Kidney glomerular epithelial cell (primary cell): ENCODE results near the gene GLCE.
"Not testable (repeated sequence)": the region's sequence is repeated elsewhere in the genome, so short reads cannot be mapped to it uniquely, and the experiment has no call there.

Experiments used
- DNase-seq: peaks from one replicate; lab custom pipeline; 2025; lab: John Stamatoyannopoulos, UW

Gene GLCE

GRCh38 chr15:69299451-69299886 lies 139.0 kb downstream of the GLCE start:
- DNase-seq: no peak

- DNase-seq: no peak
Measured at GRCh38 chr15:69299943-69300588, 139.6 kb downstream of the GLCE start.

GRCh38 chr15:69301101-69301500 lies 140.7 kb downstream of the GLCE start:
- DNase-seq: not testable (repeated sequence)

DNA sequence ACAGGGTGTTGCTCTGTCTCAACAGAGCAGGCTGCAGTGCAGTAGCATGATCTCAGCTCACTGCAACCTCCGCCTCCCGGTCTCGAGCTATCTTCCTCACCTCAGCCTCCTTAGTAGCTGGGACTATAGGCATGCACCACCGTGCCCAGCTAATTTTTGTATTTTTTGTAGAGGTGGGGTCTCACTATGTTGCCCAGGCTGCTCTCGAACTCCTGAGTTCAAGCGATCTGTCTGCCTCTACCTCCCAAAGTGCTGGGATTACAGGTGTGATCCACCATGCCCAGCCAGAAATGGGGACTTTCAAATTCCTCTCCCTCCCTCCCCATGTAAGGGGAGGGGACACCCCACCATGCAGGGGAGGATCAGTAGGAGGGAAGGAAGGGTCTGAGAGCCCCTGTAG lies 141.7 kb downstream of the GLCE start:
- not testable (repeated sequence) for DNase-seq

DNA sequence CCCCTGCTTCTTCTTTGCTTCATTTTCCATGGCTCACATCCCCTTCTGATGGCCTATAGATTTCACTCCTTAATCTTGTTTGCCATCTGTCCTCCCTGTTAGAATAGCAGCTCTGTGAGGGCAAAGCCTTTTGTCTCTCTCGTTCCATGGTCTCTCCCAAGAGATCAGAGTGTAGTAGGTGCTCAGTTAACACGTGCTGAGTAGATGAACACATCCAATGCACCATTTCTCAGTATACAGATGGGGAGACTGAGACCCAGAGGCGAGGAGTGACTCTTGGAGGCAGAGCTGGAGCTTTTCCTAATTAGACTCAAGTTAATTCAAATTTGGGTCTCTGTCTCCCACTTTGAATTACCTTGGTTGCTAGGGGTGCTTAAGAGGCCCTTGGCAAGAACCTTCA lies 142.5 kb downstream of the GLCE start:
- no peak for DNase-seq

GRCh38 chr15:69303337-69304181 lies 143.1 kb downstream of the GLCE start:
- DNase-seq: no peak

DNA sequence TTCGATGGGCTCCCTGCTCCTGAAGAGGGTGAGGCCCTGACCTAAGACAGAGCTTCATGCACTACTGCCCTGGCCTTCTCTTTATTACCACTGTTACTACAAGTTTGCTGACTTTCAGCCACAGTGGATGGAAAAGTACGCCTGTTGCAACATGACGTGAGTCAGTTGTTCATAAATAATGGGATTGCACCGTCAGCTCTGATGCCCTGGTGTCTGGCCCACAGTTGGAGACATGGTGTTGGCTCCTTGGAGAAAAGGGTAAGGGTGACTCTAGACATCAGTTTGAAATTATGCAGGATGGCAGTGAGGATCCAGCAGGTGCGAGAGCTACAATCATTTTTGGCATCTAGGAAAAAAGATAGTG lies 143.7 kb downstream of the GLCE start:
- DNase-seq: peak; percentile 78

- peak; percentile 69 for DNase-seq
Measured at GRCh38 chr15:69305204-69305931, 144.9 kb downstream of the GLCE start.

- no peak for DNase-seq
Measured at GRCh38 chr15:69305933-69306568, 145.6 kb downstream of the GLCE start.

DNA sequence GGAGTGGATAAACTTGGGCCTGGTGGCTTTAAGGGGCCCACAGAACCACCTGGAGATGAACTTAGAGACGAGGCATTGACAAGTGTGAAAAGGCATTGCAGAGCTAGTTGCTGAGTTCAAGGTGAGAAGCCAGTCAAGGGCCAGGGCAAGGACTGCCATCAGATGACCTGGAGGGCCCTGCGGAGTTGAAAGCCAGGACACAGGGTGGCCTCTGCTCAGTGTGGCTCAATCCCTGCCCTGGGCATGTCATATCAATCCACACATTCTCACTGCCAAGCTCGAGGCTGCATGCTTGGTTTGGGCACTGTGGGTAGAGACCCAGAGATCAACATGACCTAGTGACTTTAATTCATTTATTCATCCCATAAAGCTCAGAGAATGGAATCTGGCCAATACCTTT lies 147.5 kb downstream of the GLCE start:
- DNase-seq: no peak

DNA sequence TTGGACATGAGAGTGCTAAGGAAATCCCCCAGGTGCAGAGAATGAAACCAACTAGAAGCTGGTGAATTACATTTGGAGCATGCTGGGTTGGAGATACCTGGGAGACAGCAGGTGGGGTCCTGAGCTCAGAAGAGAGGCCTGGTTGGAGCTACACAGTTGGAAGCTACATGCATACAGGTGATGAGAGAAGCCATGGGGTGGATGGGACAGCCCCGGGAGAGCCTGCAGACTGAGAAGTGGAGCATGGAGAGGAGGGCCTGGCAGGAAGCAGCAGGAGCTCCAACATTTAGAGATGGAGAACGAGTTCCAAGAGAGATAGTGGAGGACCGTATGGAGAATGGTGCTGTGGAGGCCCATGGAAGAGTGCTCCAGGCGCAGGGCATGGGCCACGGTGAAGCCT lies 148.5 kb downstream of the GLCE start:
- DNase-seq: no peak

- DNase-seq: peak; percentile 58
Measured at GRCh38 chr15:69311319-69311721, 150.9 kb downstream of the GLCE start.

- DNase-seq: no peak
Measured at GRCh38 chr15:69313432-69314000, 153.1 kb downstream of the GLCE start.

GRCh38 chr15:69314131-69314530 lies 153.7 kb downstream of the GLCE start:
- DNase-seq: no peak

DNA sequence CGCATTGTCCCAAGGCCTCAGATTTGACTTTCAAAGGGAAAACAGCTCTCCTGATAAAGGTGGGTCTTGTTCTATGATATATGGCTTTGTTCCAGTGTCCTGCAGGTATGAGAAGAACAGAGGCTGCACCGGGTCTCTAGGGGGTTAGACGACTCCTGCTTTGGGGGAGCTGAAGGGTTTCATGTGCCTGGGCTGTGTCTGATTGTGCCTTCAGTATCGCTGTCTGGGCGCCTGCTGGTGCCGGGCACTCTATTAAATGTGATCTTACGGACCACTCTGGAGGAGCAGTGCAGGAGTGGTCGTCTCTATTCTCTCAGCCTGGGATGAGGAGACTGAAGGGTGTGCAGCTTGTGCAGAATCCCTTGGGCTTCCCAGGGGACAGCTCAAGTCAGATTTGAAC lies 154.3 kb downstream of the GLCE start:
- no peak for DNase-seq

GRCh38 chr15:69315402-69316110 lies 155.1 kb downstream of the GLCE start:
- no peak for DNase-seq

DNA sequence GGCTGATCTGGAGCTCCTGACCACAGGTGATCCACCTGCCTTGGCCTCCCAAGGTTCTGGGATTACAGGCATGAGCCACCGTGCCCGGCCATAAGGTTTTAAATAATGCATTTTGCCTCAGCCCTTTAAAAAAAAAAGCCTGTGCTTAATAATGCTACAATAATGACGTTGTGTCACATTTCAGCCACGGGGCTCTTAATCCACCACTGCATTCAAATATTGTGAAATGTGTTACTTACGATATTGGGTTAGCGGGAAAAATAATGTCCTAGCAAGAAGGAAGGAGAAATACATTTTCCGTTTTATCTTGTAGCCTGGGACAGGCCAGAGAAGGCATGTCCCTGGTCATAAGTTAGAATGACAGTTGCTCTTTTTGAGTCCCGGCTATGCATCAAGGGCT lies 155.9 kb downstream of the GLCE start:
- no peak for DNase-seq

DNA sequence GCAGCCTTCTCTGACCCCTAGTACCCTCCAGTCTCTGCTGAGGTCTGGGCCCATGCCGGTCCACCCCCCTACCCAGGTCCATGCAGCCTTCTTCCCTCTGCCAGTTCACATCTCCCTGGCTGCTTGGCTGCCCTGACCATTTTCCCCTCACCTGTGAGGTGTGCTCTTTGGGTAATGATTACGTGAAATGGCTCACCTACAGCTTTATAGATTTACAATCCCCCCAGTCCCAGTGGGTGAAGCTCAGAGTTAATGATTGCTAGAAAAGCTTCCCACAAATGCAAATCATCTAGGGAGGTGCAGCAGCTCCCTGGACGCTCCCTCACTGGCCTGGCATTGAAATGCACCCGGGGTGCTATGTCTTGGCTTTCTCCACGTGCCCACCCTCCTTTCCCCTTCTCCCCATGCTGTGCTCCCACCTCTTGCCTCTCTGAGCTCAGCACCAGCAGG lies 157.0 kb downstream of the GLCE start:
- peak; percentile 15 for DNase-seq

DNA sequence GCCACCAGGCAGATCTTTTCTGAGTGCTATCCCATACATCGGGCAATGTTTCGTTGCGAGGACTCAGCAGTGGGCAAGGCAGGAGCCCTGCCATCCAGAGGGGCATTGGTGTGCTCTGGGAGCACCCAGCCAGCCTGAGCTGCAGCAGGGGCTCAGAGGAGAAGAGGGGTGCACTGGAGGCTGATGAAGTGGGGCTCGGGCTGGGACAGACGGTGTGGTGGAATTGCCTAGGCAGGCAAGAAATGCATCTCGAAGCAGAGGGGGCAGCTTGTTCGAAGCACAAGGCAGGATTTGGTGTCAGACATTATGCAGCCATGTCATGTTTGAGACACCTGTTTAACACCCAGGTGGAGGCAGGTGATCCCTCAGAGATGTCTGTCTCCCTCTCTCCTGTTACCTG lies 157.6 kb downstream of the GLCE start:
- no peak for DNase-seq

DNA sequence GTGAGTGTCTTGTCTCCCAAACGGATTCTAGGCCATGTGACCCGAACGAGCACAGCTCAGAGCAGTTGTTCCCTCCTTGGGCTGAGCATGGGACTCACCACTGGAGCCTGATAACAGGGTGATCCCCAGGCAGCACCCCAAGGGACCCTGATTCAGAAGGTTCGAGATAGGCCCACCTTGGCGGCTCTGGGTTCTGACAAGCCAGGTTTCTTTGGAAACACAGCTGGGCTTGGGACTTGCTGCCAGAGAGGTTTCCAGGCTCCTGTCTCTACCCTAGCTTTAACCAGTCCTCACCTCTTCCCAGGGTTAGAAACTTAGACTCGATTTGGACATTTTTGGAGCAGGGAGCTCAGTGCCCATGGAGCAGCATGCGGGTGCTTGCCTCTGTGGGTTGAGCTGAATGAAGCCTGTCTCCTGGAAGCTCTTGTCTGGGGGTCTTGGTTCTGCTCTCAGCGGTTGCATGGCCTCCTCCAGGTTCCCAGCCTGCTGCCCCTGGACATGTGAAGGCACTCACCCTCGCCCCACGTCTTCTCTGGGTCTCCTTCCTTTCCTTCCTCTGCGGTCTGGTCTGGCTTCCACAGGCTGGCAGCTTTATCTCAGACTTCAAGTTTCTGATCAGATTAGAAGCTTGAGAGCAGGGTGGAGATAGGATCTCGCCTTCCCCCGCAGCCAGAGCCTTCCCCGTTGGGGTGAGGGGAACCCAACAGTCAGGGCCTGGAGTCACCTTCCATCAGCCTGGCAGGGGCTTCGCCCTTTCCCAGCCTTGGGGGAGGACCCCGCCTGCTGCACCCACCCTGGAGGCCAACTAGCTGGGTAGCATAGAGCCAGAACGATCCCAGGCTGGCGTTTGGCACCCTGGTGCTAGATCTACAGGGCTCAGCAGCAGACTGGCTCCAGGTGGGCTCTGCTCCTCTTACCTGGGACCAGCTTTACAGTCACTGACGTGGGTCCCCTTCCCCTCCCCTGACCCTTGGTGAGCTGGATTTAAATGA lies 159.2 kb downstream of the GLCE start:
- DNase-seq: no peak
